HepG2 (cell line): ENCODE data around the gene CRYGA. TPM values are rescaled to one million over a fixed set of nuclear protein-coding genes. Genes with fewer than 3 reads are reported as not detected.

ENCODE experiments used
- ATAC-seq: fragments of 200-7000 bp; cut with Tn5 transposase; 3 replicates; pipeline ENCODE4 v1.9.1; 2020; ENCODE audit warnings: mild to moderate bottlenecking, moderate library complexity
- BruUV-seq: library from RNA; stranded (reverse); fragments of 400-500 nt; replicated peaks from 2 replicates; lab custom pipeline; 2021; lab: Mats Ljungman, UMichigan
- CTCF ChIA-PET: fragments of 300-600 bp; formaldehyde crosslinking; extraction: SDS; loops from one replicate; lab custom pipeline; 2021; ENCODE audit warnings: low total read pairs, inconsistent platforms, low intra/inter-chr PET ratio; lab: Yijun Ruan, JAX
- POLR2A ChIA-PET: fragments of 350-600 bp; sonication (Branson Sonifier 250); formaldehyde crosslinking; loops from one replicate; lab custom pipeline; 2020; ENCODE audit warnings: antibody characterized with exemption, inconsistent platforms; lab: Yijun Ruan, JAX
- DNase-seq: peaks from one replicate; pipeline ENCODE4 v3.0.0-alpha.2; 2015; ENCODE audit warnings: low spot score
- FAIRE-seq: peaks from 3 replicates; lab custom pipeline; 2011; peaks lifted over from hg19 to GRCh38; lab: Jason Lieb, UNC
- H2AFZ ChIP-seq: one replicate; pipeline ENCODE4 v1.6.1; 2011; ENCODE audit warnings: low read length, inconsistent platforms
- H3K27ac ChIP-seq: fragments of 300-600 bp; 3 replicates; pipeline ENCODE4 v1.8.0; 2011; ENCODE audit warnings: mixed run types, mild to moderate bottlenecking, mixed read lengths, low read length, inconsistent platforms; ENCODE audit not compliant: insufficient read depth; ENCODE audit errors: extremely low read length
- H3K27me3 ChIP-seq, 2 experiments: fragments of 200-600 bp in 1 of 2; 2 replicates in 1 of 2; 3 replicates in 1 of 2; pipeline versions ENCODE4 v1.6.0 to v1.8.0; 2011; ENCODE audit warnings: low read length in 2 of 2, mild to moderate bottlenecking in 2 of 2, moderate library complexity in 2 of 2, inconsistent platforms in 1 of 2; ENCODE audit not compliant: insufficient read depth in 2 of 2, control insufficient read depth in 1 of 2
- H3K36me3 ChIP-seq, 2 experiments: fragments of 200-600 bp in 1 of 2; replicated peaks in 1 of 2; 2 replicates in 1 of 2; 3 replicates in 1 of 2; pipeline versions ENCODE4 v1.5.1 to v1.8.0; 2011; ENCODE audit warnings: low read length in 2 of 2, inconsistent platforms in 1 of 2; ENCODE audit not compliant: insufficient read depth in 2 of 2, control insufficient read depth in 1 of 2
- H3K4me1 ChIP-seq: 2 replicates; pipeline ENCODE4 v1.5.1; 2012; ENCODE audit warnings: low read length, inconsistent platforms; ENCODE audit not compliant: insufficient read depth
- H3K4me2 ChIP-seq: 2 replicates; pipeline ENCODE4 v1.6.0; 2011; ENCODE audit warnings: low read depth, low read length, inconsistent platforms
- H3K4me3 ChIP-seq, 3 experiments: fragments of 200-600 bp in 1 of 3; sonication (generic), shearing (Covaris generic) in 1 of 3; replicated peaks in 1 of 3; 2 replicates each; pipeline ENCODE4 v1.5.1; 2011 to 2016; ENCODE audit warnings: low read length in 3 of 3, inconsistent platforms in 2 of 3, low read depth in 2 of 3, mild to moderate bottlenecking in 2 of 3, control low read depth in 1 of 3, mixed read lengths in 1 of 3; ENCODE audit not compliant: insufficient read depth in 1 of 3
- H3K79me2 ChIP-seq: one replicate; pipeline ENCODE4 v1.6.1; 2011; ENCODE audit warnings: low read length, inconsistent platforms; ENCODE audit not compliant: insufficient read depth
- H3K9ac ChIP-seq: 2 replicates; pipeline ENCODE4 v1.6.0; 2011; ENCODE audit warnings: mild to moderate bottlenecking, low read depth, low read length, inconsistent platforms; ENCODE audit not compliant: insufficient read depth
- H3K9me3 ChIP-seq: 2 replicates; pipeline ENCODE4 v1.5.1; 2012; ENCODE audit warnings: mild to moderate bottlenecking, low read length
- H4K20me1 ChIP-seq: 2 replicates; pipeline ENCODE4 v1.6.0; 2011; ENCODE audit warnings: inconsistent platforms, mild to moderate bottlenecking, low read length, moderate library complexity; ENCODE audit not compliant: insufficient read depth
- AFF4 ChIP-seq: sonication (generic); formaldehyde crosslinking; IDR thresholded peaks from 2 replicates; pipeline ENCODE4 v1.4.0; 2020; ENCODE audit warnings: missing genetic modification reagents
- FOXP1 ChIP-seq, 2 experiments: fragments of 450-650 bp in 1 of 2; IDR thresholded peaks; 2 replicates each; pipeline ENCODE4 v1.6.1; 2017 to 2018; ENCODE audit warnings: antibody characterized with exemption in 1 of 2
- HNF4G ChIP-seq, 2 experiments: sonication (generic) in 1 of 2; formaldehyde crosslinking in 1 of 2; IDR thresholded peaks; 2 replicates each; pipeline versions ENCODE4 v1.4.0 to v1.6.1; 2011 to 2020; ENCODE audit warnings: borderline replicate concordance in 2 of 2, low read depth in 2 of 2, mild to moderate bottlenecking in 2 of 2, low read length in 1 of 2, missing genetic modification reagents in 1 of 2, moderate library complexity in 1 of 2
- RNF2 ChIP-seq: fragments of 450-650 bp; conservative IDR thresholded peaks from 2 replicates; pipeline ENCODE4 v1.6.1; 2016; ENCODE audit warnings: low read depth
- U2AF1 ChIP-seq: fragments of 200-400 bp; formaldehyde crosslinking; optimal IDR thresholded peaks from 2 replicates; pipeline ENCODE3; 2017; ENCODE audit warnings: mild to moderate bottlenecking, low read depth, low read length
- YEATS2 ChIP-seq: sonication (generic); formaldehyde crosslinking; IDR thresholded peaks from 2 replicates; pipeline ENCODE4 v1.4.0; 2020; ENCODE audit warnings: missing genetic modification reagents, borderline replicate concordance
- ZFP1 ChIP-seq: IDR thresholded peaks from 2 replicates; pipeline ENCODE4 v1.6.1; 2016
- ZNF441 ChIP-seq: sonication (generic); formaldehyde crosslinking; IDR thresholded peaks from 2 replicates; pipeline ENCODE4 v1.7.0; 2021; ENCODE audit warnings: missing genetic modification reagents, borderline replicate concordance
- ZNF766 ChIP-seq: sonication (generic); formaldehyde crosslinking; IDR thresholded peaks from 2 replicates; pipeline ENCODE4 v1.5.0; 2020; ENCODE audit warnings: missing genetic modification reagents, borderline replicate concordance
- ZNF878 ChIP-seq: sonication (generic); formaldehyde crosslinking; IDR thresholded peaks from 2 replicates; pipeline ENCODE4 v1.8.1; 2023; ENCODE audit warnings: mild to moderate bottlenecking, missing genetic modification reagents, moderate library complexity
- WGBS: methylation state at CpG from one replicate; pipeline ENCODE4 v1.1.6; 2017; ENCODE audit warnings: low lambda C conversion rate; 5-methylcytosine and 5-hydroxymethylcytosine counted together
- in situ Hi-C: cut with HindIII; loops from 2 replicates; pipeline ENCODE4 v1.10.0; 2017; ENCODE audit warnings: low pct_unique_long_range_greater_than_20kb; ENCODE audit not compliant: extremely low pct_ligation_motif_present
- intact Hi-C: fragments of 100-400 bp; cut with micrococcal nuclease; formaldehyde crosslinking; loops from one replicate; pipeline ENCODE4 v1.10.0; 2022; ENCODE audit not compliant: unreplicated experiment
- polyA plus RNA-seq, 8 experiments: library from polyadenylated mRNA; depleted of rRNA in 3 of 8; stranded (reverse) in 7 of 8; unstranded in 1 of 8; fragments of >200 nt; fragmentation: Illumina TruSeq in 4 of 8; extraction: Trizol in 4 of 8; gene quantifications; 2 replicates each; pipeline versions ENCODE4 v1.2.1 to v1.2.3, GENCODE V29; 2011 to 2016; ENCODE audit warnings: low read depth in 4 of 8, missing spikeins in 1 of 8, mixed read lengths in 1 of 8; ENCODE audit not compliant: insufficient read depth in 1 of 8
- total RNA-seq, 5 experiments: library from RNA; depleted of rRNA; stranded (reverse); fragments of >200 nt; fragmentation: Illumina TruSeq; extraction: Trizol; gene quantifications; 2 replicates each; pipeline ENCODE4 v1.2.3, GENCODE V29; 2016; ENCODE audit warnings: low read depth in 1 of 5
- TF ChIP-seq, protein P1 (sequence below): sonication (generic); formaldehyde crosslinking; IDR thresholded peaks from 2 replicates; pipeline ENCODE4 v1.4.0; 2020; ENCODE audit warnings: missing genetic modification reagents
- TF ChIP-seq, protein P2 (sequence below): sonication (generic); formaldehyde crosslinking; IDR thresholded peaks from 2 replicates; pipeline ENCODE4; 2020; ENCODE audit warnings: missing genetic modification reagents, mild to moderate bottlenecking, borderline replicate concordance

CRYGA gene
- total and polyA plus RNA-seq, 2 of the 13 experiments (the other 11 are each of a cell fraction or from before 2014, with no cell fraction given), result not detected

DNA sequence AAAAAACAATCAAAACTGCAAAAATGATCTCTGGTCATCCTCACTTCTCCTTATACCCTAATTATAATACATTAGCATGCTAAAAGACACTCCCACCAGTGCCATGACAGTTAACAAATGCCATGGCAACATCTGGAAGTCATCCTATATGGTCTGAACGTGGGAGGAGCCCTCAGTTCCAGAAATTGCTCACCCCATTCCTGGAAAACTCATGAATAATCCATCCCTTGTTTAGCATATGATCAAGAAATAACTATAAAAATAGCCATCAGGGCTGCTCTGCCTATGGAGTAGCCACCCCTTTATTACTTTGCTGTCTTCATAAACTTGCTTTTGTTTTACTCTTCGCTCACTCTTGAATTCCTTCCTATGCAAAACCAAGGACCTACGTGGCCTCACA lies 32.1 kb upstream of the CRYGA start:
- Histone ChIP-seq H3K27me3 (peaks cover 0 to 12% of the 10 kb centered on the region in 2 experiments; a peak in 1 of 5 replicates), H3K9me3 (no peaks in the 10 kb centered on the region), H4K20me1 (no peaks in the 10 kb centered on the region), H3K4me2 (no peak overlapping the region), H3K27ac (no peak overlapping the region), H3K4me1 (no peaks in the 10 kb centered on the region), H3K9ac (no peak overlapping the region), H3K4me3 (no peak overlapping the region), H3K36me3 (no peaks in the 10 kb centered on the region), H3K79me2 (no peaks in the 10 kb centered on the region), H2AFZ (no peak overlapping the region)
- WGBS, result 24% methylated on average over 3 of the region's 3 CpGs
- no TSS peak for BruUV-seq
- DNase-seq (no peak), ATAC-seq (no peak), FAIRE-seq (no peak)
- CTCF ChIA-PET, result no interaction called here
- TF ChIP-seq, protein P1, sequence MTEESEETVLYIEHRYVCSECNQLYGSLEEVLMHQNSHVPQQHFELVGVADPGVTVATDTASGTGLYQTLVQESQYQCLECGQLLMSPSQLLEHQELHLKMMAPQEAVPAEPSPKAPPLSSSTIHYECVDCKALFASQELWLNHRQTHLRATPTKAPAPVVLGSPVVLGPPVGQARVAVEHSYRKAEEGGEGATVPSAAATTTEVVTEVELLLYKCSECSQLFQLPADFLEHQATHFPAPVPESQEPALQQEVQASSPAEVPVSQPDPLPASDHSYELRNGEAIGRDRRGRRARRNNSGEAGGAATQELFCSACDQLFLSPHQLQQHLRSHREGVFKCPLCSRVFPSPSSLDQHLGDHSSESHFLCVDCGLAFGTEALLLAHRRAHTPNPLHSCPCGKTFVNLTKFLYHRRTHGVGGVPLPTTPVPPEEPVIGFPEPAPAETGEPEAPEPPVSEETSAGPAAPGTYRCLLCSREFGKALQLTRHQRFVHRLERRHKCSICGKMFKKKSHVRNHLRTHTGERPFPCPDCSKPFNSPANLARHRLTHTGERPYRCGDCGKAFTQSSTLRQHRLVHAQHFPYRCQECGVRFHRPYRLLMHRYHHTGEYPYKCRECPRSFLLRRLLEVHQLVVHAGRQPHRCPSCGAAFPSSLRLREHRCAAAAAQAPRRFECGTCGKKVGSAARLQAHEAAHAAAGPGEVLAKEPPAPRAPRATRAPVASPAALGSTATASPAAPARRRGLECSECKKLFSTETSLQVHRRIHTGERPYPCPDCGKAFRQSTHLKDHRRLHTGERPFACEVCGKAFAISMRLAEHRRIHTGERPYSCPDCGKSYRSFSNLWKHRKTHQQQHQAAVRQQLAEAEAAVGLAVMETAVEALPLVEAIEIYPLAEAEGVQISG (CRISPR knock-in tag), result no peak
- TF ChIP-seq FOXP1 (IDR thresholded peaks at IDR 0.05) (no peak), FOXP1 (CRISPR knock-in tag; IDR thresholded peaks at IDR 0.05) (no peak), U2AF1 (no peak), ZFP1 (no peak), RNF2 (no peak), HNF4G (IDR thresholded peaks at IDR 0.05; ENCODE audit: borderline replicate concordance, low read depth, low read length) (no peak), HNF4G (CRISPR knock-in tag; IDR thresholded peaks at IDR 0.05; ENCODE audit: borderline replicate concordance, low read depth) (no peak), YEATS2 (CRISPR knock-in tag) (no peak), AFF4 (CRISPR knock-in tag) (no peak), ZNF766 (no peak), ZNF441 (CRISPR knock-in tag) (no peak), ZNF878 (no peak)
- TF ChIP-seq, protein P2, sequence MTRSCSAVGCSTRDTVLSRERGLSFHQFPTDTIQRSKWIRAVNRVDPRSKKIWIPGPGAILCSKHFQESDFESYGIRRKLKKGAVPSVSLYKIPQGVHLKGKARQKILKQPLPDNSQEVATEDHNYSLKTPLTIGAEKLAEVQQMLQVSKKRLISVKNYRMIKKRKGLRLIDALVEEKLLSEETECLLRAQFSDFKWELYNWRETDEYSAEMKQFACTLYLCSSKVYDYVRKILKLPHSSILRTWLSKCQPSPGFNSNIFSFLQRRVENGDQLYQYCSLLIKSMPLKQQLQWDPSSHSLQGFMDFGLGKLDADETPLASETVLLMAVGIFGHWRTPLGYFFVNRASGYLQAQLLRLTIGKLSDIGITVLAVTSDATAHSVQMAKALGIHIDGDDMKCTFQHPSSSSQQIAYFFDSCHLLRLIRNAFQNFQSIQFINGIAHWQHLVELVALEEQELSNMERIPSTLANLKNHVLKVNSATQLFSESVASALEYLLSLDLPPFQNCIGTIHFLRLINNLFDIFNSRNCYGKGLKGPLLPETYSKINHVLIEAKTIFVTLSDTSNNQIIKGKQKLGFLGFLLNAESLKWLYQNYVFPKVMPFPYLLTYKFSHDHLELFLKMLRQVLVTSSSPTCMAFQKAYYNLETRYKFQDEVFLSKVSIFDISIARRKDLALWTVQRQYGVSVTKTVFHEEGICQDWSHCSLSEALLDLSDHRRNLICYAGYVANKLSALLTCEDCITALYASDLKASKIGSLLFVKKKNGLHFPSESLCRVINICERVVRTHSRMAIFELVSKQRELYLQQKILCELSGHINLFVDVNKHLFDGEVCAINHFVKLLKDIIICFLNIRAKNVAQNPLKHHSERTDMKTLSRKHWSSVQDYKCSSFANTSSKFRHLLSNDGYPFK (CRISPR knock-in tag), result no peak
- in situ Hi-C loops, result no loop called here
- intact Hi-C loops, result no loop called here
- POLR2A ChIA-PET, result no interaction called here
